ENCODE measurements around the gene SBF2.
"Not testable (repeated sequence)": the region's sequence is repeated elsewhere in the genome, so short reads cannot be mapped to it uniquely, and the experiment has no call there.

The SBF2 gene

DNA sequence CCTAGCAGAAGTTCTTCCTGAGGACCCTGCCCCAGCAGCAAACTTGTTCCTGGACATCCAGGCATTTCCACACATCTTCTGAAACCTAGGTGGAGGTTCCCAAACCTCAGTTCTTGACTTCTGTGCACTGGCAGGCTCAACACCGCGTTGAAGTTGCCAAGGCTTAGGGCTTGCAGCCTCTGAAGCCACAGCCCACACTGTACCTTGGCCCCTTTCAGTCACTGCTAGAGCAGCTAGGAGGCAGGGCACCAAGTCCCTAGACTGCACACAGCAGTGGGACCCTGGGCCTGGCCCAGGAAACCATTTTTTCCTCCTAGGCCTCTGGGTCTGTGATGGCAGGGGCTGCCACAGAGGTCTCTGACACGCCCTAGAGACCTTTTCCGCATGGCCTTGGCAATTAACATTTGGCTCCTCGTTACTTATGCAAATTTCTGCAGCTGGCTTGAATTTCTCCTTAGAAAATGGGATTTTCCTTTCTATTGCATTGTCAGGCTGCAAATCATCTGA lies 159.0 kb downstream of the SBF2 start:
- Histone ChIP-seq H3K9ac (ENCODE audit: low read length) (no peak overlapping the region), H3K4me3 (ENCODE audit: low read length) (no peak overlapping the region), H3K27me3 (ENCODE audit: low read depth, low read length) (no peaks in the 10 kb centered on the region), H3K4me1 (ENCODE audit: low read length) (no peaks in the 10 kb centered on the region), H3K36me3 (replicated peaks; ENCODE audit: low read depth, low read length) (no peaks in the 10 kb centered on the region), H4K20me1 (ENCODE audit: insufficient read depth, low read length) (no peaks in the 10 kb centered on the region), H3K9me3 (ENCODE audit: insufficient read depth, low read length) (no peaks in the 10 kb centered on the region), H3K79me2 (ENCODE audit: low read length) (no peaks in the 10 kb centered on the region), H3K4me2 (ENCODE audit: low read length) (no peak overlapping the region), H2AFZ (ENCODE audit: low read depth, low read length) (no peak overlapping the region), H3K27ac (ENCODE audit: low read length) (no peak overlapping the region)
- TF ChIP-seq, protein P1, sequence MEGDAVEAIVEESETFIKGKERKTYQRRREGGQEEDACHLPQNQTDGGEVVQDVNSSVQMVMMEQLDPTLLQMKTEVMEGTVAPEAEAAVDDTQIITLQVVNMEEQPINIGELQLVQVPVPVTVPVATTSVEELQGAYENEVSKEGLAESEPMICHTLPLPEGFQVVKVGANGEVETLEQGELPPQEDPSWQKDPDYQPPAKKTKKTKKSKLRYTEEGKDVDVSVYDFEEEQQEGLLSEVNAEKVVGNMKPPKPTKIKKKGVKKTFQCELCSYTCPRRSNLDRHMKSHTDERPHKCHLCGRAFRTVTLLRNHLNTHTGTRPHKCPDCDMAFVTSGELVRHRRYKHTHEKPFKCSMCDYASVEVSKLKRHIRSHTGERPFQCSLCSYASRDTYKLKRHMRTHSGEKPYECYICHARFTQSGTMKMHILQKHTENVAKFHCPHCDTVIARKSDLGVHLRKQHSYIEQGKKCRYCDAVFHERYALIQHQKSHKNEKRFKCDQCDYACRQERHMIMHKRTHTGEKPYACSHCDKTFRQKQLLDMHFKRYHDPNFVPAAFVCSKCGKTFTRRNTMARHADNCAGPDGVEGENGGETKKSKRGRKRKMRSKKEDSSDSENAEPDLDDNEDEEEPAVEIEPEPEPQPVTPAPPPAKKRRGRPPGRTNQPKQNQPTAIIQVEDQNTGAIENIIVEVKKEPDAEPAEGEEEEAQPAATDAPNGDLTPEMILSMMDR (IDR thresholded peaks at IDR 0.05; ENCODE audit: low read depth, low read length): no peak
- TF ChIP-seq EZH2phosphoT487 (IDR thresholded peaks at IDR 0.05; ENCODE audit: low read depth): no peak

DNA sequence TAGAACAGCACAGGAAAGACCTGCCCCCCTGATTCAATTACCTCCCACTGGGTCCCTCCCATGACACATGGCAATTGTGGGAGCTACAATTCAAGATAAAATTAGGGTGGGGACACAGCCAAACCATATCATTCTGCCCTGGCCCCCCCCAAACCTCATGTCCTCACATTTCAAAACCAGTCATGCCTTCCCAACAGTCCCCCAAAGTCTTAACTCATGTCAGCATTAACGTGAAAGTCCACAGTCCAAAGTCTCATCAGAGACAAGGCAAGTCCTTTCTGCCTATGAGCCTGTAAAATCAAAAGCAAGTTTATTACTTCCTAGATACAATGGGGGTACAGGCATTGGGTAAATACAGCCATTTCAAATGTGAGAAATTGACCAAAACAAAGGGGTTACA lies 159.8 kb downstream of the SBF2 start:
- not testable (repeated sequence) for H3K27me3 ChIP-seq (ENCODE audit: low read depth, low read length); H3K36me3 ChIP-seq (replicated peaks; ENCODE audit: low read depth, low read length); H3K79me2 ChIP-seq (ENCODE audit: low read length); H2AFZ ChIP-seq (ENCODE audit: low read depth, low read length); H4K20me1 ChIP-seq (ENCODE audit: insufficient read depth, low read length); H3K9ac ChIP-seq (ENCODE audit: low read length); H3K27ac ChIP-seq (ENCODE audit: low read length); H3K4me3 ChIP-seq (ENCODE audit: low read length); H3K4me2 ChIP-seq (ENCODE audit: low read length); H3K4me1 ChIP-seq (ENCODE audit: low read length); H3K9me3 ChIP-seq (ENCODE audit: insufficient read depth, low read length)

DNA sequence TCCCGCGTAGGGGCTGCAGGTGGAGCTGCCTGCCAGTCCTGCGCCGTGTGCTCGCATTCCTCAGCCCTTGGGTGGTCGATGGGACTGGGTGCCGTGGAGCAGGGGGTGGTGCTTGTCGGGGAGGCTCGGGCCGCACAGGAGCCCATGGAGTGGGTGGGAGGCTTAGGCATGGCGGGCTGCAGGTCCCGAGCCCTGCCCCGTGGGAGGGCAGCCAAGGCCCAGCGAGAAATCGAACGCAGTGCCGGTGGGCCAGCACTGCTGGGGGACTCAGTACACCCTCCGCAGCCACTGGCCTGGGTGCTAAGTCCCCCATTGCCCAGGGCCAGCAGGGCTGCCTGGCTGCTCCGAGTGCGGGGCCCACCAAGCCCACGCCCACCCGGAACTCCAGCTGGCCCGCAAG lies 160.8 kb downstream of the SBF2 start:
- not testable (repeated sequence) for H3K9ac ChIP-seq (ENCODE audit: low read length); H3K79me2 ChIP-seq (ENCODE audit: low read length); H3K4me2 ChIP-seq (ENCODE audit: low read length); H2AFZ ChIP-seq (ENCODE audit: low read depth, low read length); H3K36me3 ChIP-seq (replicated peaks; ENCODE audit: low read depth, low read length); H3K27ac ChIP-seq (ENCODE audit: low read length); H3K4me1 ChIP-seq (ENCODE audit: low read length); H3K27me3 ChIP-seq (ENCODE audit: low read depth, low read length); H3K9me3 ChIP-seq (ENCODE audit: insufficient read depth, low read length); H3K4me3 ChIP-seq (ENCODE audit: low read length); H4K20me1 ChIP-seq (ENCODE audit: insufficient read depth, low read length)

DNA sequence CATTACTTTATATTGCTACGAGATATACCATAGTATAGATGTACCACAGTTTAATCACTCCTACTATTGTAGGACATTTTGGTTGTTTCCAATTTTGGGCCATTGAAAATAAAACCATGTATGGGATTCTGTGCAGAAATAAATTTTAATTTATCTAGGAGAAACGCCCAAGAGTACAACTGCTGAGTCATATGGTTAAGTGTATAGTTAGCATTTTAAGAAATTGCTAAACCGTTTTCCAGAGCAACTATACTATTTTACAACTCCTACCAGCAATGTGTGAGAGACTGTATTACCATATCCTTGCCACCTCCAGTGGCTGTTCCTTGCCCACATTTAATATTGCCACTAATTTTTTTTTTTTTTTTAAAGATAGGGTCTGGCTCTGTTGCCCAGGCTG lies 163.1 kb downstream of the SBF2 start:
- TF ChIP-seq EZH2phosphoT487 (IDR thresholded peaks at IDR 0.05; ENCODE audit: low read depth): no peak
- TF ChIP-seq, protein P1 (IDR thresholded peaks at IDR 0.05; ENCODE audit: low read depth, low read length): no peak
- Histone ChIP-seq H3K4me3 (ENCODE audit: low read length) (no peak overlapping the region), H3K27me3 (ENCODE audit: low read depth, low read length) (no peaks in the 10 kb centered on the region), H3K9me3 (ENCODE audit: insufficient read depth, low read length) (no peaks in the 10 kb centered on the region), H3K27ac (ENCODE audit: low read length) (no peak overlapping the region), H4K20me1 (ENCODE audit: insufficient read depth, low read length) (no peaks in the 10 kb centered on the region), H3K4me2 (ENCODE audit: low read length) (no peak overlapping the region), H3K4me1 (ENCODE audit: low read length) (no peaks in the 10 kb centered on the region), H3K79me2 (ENCODE audit: low read length) (no peaks in the 10 kb centered on the region), H3K36me3 (replicated peaks; ENCODE audit: low read depth, low read length) (no peaks in the 10 kb centered on the region), H3K9ac (ENCODE audit: low read length) (no peak overlapping the region), H2AFZ (ENCODE audit: low read depth, low read length) (no peak overlapping the region)

DNA sequence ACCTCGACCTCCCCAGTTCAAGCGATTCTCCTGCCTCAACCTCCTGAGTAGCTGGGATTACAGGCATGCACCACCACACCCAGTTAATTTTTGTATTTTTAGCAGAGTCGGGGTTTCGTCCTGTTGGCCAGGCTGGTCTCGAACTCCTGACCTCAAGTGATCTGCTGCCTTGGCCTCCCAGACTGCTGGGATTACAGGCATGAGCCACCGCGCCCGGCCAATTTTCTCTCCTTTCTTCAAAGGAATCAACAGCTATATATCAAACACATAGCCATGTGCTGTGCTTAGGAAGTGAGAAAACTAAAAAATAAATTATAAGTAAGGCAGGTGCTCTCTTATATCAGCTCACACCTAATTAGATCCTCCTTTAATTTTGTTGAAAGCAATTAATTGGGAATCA lies 164.8 kb downstream of the SBF2 start:
- H3K9me3 ChIP-seq (ENCODE audit: insufficient read depth, low read length); H4K20me1 ChIP-seq (ENCODE audit: insufficient read depth, low read length); H3K9ac ChIP-seq (ENCODE audit: low read length); H3K27ac ChIP-seq (ENCODE audit: low read length); H3K4me2 ChIP-seq (ENCODE audit: low read length); H3K4me3 ChIP-seq (ENCODE audit: low read length); H3K27me3 ChIP-seq (ENCODE audit: low read depth, low read length); H3K4me1 ChIP-seq (ENCODE audit: low read length); H3K36me3 ChIP-seq (replicated peaks; ENCODE audit: low read depth, low read length); H2AFZ ChIP-seq (ENCODE audit: low read depth, low read length); H3K79me2 ChIP-seq (ENCODE audit: low read length): not testable (repeated sequence)
